ENCODE data around the gene FAM236B.
"Not testable (repeated sequence)": the region's sequence is repeated elsewhere in the genome, so short reads cannot be mapped to it uniquely, and the experiment has no call there.

FAM236B gene

DNA sequence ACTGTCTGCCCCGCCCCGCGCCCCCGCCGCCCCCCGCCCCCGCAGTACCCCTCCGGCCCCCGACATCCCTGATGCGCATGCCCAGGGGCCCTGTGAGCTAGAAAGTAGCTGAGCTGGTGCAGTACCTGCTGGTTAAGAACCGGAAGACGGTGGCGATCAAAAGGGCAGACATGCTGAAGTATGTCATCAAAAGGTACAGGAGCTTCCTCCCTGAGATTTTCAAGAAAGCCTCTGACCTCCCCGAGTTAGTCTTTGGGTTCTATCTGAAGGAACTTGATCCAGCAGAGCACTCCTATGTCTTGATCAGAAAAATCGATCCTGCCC, 5.0 kb downstream of the FAM236B start:
- H3K79me1 ChIP-seq (ENCODE audit: low read length); H3K23ac ChIP-seq (ENCODE audit: low read length); H2AK5ac ChIP-seq (ENCODE audit: low read length); H3K9me3 ChIP-seq (ENCODE audit: insufficient read depth, low read depth, low read length); H4K12ac ChIP-seq (ENCODE audit: low read depth, low read length); H3K4ac ChIP-seq (ENCODE audit: low read depth, low read length); H2BK12ac ChIP-seq (ENCODE audit: low read length); H2BK120ac ChIP-seq (ENCODE audit: insufficient read depth, low read length, poor library complexity); H3K9ac ChIP-seq (ENCODE audit: low read length); H4K8ac ChIP-seq (ENCODE audit: low read depth, low read length); H3K4me3 ChIP-seq (ENCODE audit: low read depth, low read length); H3K27me3 ChIP-seq (ENCODE audit: insufficient read depth, low read length); H3K36me3 ChIP-seq (ENCODE audit: control insufficient read depth in 1 of 2, insufficient read depth in 2 of 2, low read length in 2 of 2); H3K79me2 ChIP-seq (ENCODE audit: control insufficient read depth, insufficient read depth, low read length, poor library complexity); H2AFZ ChIP-seq (ENCODE audit: insufficient read depth, low read length, poor library complexity); H3K14ac ChIP-seq (ENCODE audit: low read length); H4K91ac ChIP-seq (ENCODE audit: low read depth, low read length); DNase-seq; H2BK5ac ChIP-seq (ENCODE audit: low read depth, low read length, poor library complexity); H3K4me1 ChIP-seq (ENCODE audit: control insufficient read depth in 1 of 2, insufficient read depth in 2 of 2, low read length in 2 of 2); H3K18ac ChIP-seq (ENCODE audit: low read length); H3K27ac ChIP-seq (ENCODE audit: low read depth, low read length); H3K4me2 ChIP-seq (ENCODE audit: low read length): not testable (repeated sequence)
- no CpG with 5 or more reads among the region's 15 CpGs for WGBS (ENCODE audit: extremely low coverage, insufficient coverage, insufficient read length)

DNA sequence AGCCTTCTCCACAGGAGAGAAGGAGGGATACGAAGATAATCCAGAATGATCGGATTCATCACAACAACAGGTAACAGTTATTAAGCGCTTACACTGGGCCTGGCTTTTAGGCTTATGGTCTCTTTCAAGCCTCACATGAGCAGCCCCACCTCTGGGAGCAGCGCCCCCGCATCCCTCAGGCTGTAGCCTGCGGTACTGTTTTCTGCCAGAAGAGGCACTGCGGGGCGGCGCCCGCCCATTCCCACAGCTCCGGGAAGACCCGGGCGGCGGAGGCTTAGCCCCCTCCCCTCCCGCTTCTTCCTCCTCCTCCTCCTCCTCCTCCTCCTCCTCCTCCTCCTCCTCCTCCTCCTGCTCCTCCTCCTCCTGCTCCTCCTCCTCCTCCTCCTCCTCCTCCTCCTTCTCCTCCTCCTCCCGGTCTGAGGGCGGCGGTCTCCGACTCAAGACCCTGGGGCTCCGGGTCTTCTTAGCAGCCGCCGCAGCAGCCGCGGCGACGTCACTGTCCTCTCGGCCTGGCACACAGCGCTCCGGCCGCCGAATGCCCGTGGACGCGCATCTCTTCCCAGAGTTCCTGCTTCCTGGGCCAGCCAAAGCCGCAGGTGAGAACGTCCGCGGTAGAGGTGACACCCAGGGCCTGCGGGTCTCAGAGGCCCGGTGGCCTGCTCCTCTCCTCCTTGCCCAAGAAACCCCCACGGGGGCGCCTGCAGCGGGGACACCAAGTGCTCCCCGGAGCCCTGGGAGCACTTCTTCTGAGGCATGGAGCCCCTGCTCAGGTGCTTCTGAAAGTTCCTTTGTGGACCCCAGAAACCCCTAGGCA, 5.6 kb downstream of the FAM236B start, which contains the start of gene DMRTC1B:
TSS of gene DMRTC1B (plus strand) at position 238 of the 814 bp plus-strand sequence. CDS start 68,246 bp downstream, outside the sequence.
- H4K8ac ChIP-seq (ENCODE audit: low read depth, low read length); H3K27me3 ChIP-seq (ENCODE audit: insufficient read depth, low read length); H3K27ac ChIP-seq (ENCODE audit: low read depth, low read length); H3K79me2 ChIP-seq (ENCODE audit: control insufficient read depth, insufficient read depth, low read length, poor library complexity); H3K4me3 ChIP-seq (ENCODE audit: low read depth, low read length); H3K9me3 ChIP-seq (ENCODE audit: insufficient read depth, low read depth, low read length); H2BK5ac ChIP-seq (ENCODE audit: low read depth, low read length, poor library complexity); H3K4me1 ChIP-seq (ENCODE audit: control insufficient read depth in 1 of 2, insufficient read depth in 2 of 2, low read length in 2 of 2); H2AFZ ChIP-seq (ENCODE audit: insufficient read depth, low read length, poor library complexity); H3K18ac ChIP-seq (ENCODE audit: low read length); H3K14ac ChIP-seq (ENCODE audit: low read length); H3K4me2 ChIP-seq (ENCODE audit: low read length); H3K9ac ChIP-seq (ENCODE audit: low read length); H2BK12ac ChIP-seq (ENCODE audit: low read length); DNase-seq; H2BK120ac ChIP-seq (ENCODE audit: insufficient read depth, low read length, poor library complexity); H3K4ac ChIP-seq (ENCODE audit: low read depth, low read length); H3K79me1 ChIP-seq (ENCODE audit: low read length); H4K12ac ChIP-seq (ENCODE audit: low read depth, low read length); H3K36me3 ChIP-seq (ENCODE audit: control insufficient read depth in 1 of 2, insufficient read depth in 2 of 2, low read length in 2 of 2); H4K91ac ChIP-seq (ENCODE audit: low read depth, low read length); H3K23ac ChIP-seq (ENCODE audit: low read length); H2AK5ac ChIP-seq (ENCODE audit: low read length): not testable (repeated sequence)
- no CpG with 5 or more reads among the region's 44 CpGs for WGBS (ENCODE audit: extremely low coverage, insufficient coverage, insufficient read length)

DNA sequence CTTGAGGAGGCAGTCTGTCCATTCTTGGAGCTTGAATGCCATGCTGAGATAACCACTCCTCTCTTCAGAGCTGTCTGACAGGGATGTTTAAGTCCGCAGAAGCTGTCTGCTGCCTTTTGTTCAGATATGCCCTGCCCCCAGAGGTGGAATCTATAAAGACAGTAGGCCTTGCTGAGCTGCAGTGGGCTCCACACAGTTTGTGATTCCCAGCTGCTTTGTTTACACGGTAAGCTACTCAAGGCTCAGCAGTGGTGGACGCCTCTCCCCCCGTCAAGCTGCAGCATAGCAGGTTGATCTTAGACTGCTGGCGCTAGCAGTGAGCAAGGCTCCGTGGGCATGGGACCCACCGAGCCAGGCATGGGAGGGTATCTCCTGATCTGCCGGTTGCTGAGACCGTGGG, 22.0 kb downstream of the FAM236B start:
- H2BK5ac ChIP-seq (ENCODE audit: low read depth, low read length, poor library complexity); DNase-seq; H2AK5ac ChIP-seq (ENCODE audit: low read length); H4K12ac ChIP-seq (ENCODE audit: low read depth, low read length); H3K4ac ChIP-seq (ENCODE audit: low read depth, low read length); H3K9me3 ChIP-seq (ENCODE audit: insufficient read depth, low read depth, low read length); H3K36me3 ChIP-seq (ENCODE audit: control insufficient read depth in 1 of 2, insufficient read depth in 2 of 2, low read length in 2 of 2); H3K4me3 ChIP-seq (ENCODE audit: low read depth, low read length); H4K8ac ChIP-seq (ENCODE audit: low read depth, low read length); H3K4me1 ChIP-seq (ENCODE audit: control insufficient read depth in 1 of 2, insufficient read depth in 2 of 2, low read length in 2 of 2); H3K18ac ChIP-seq (ENCODE audit: low read length); H3K27ac ChIP-seq (ENCODE audit: low read depth, low read length); H3K27me3 ChIP-seq (ENCODE audit: insufficient read depth, low read length); H4K91ac ChIP-seq (ENCODE audit: low read depth, low read length); H3K23ac ChIP-seq (ENCODE audit: low read length); H2AFZ ChIP-seq (ENCODE audit: insufficient read depth, low read length, poor library complexity); H2BK12ac ChIP-seq (ENCODE audit: low read length); H3K79me1 ChIP-seq (ENCODE audit: low read length); H3K4me2 ChIP-seq (ENCODE audit: low read length); H3K9ac ChIP-seq (ENCODE audit: low read length); H3K14ac ChIP-seq (ENCODE audit: low read length); H2BK120ac ChIP-seq (ENCODE audit: insufficient read depth, low read length, poor library complexity); H3K79me2 ChIP-seq (ENCODE audit: control insufficient read depth, insufficient read depth, low read length, poor library complexity): not testable (repeated sequence)
- WGBS (ENCODE audit: extremely low coverage, insufficient coverage, insufficient read length) = no CpG with 5 or more reads among the region's 9 CpGs

DNA sequence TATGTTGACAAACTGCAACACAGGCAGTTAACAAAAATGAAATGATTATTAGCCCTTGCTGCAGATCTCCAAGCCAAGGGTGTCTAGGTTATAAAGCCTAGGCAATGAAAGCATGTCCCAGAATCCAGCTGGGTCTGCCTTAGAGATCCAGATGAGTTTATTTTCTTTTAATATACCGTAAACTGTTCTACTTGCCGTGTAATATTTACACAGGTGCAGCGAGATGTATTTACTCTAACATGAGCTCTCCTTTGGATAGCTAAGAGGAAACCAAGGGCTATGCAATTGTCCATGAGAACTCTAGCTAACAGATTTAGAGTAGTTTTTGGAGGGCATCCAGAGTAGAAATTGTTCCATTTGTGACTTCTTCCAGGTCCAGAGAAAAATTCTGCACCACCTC, 33.9 kb downstream of the FAM236B start:
- H3K14ac ChIP-seq (ENCODE audit: low read length); H3K9ac ChIP-seq (ENCODE audit: low read length); H3K4me3 ChIP-seq (ENCODE audit: low read depth, low read length); DNase-seq; H4K91ac ChIP-seq (ENCODE audit: low read depth, low read length); H4K8ac ChIP-seq (ENCODE audit: low read depth, low read length); H3K23ac ChIP-seq (ENCODE audit: low read length); H4K12ac ChIP-seq (ENCODE audit: low read depth, low read length); H3K79me2 ChIP-seq (ENCODE audit: control insufficient read depth, insufficient read depth, low read length, poor library complexity); H3K36me3 ChIP-seq (ENCODE audit: control insufficient read depth in 1 of 2, insufficient read depth in 2 of 2, low read length in 2 of 2); H3K18ac ChIP-seq (ENCODE audit: low read length); H2AK5ac ChIP-seq (ENCODE audit: low read length); H2BK5ac ChIP-seq (ENCODE audit: low read depth, low read length, poor library complexity); H2BK120ac ChIP-seq (ENCODE audit: insufficient read depth, low read length, poor library complexity); H3K4ac ChIP-seq (ENCODE audit: low read depth, low read length); H3K79me1 ChIP-seq (ENCODE audit: low read length); H3K4me1 ChIP-seq (ENCODE audit: control insufficient read depth in 1 of 2, insufficient read depth in 2 of 2, low read length in 2 of 2); H3K27ac ChIP-seq (ENCODE audit: low read depth, low read length); H2AFZ ChIP-seq (ENCODE audit: insufficient read depth, low read length, poor library complexity); H2BK12ac ChIP-seq (ENCODE audit: low read length); H3K4me2 ChIP-seq (ENCODE audit: low read length); H3K27me3 ChIP-seq (ENCODE audit: insufficient read depth, low read length); H3K9me3 ChIP-seq (ENCODE audit: insufficient read depth, low read depth, low read length): not testable (repeated sequence)
- WGBS (ENCODE audit: extremely low coverage, insufficient coverage, insufficient read length) = no CpG with 5 or more reads among the region's 3 CpGs

All from trophoblast cell (in vitro differentiated cells and primary cell).